ENCODE data around the gene ABCD2.
"Not testable (repeated sequence)": the region's sequence is repeated elsewhere in the genome, so short reads cannot be mapped to it uniquely, and the experiment has no call there.

GRCh38 chr12:39522167-39522566 lies 97.4 kb downstream of the ABCD2 start:
- not testable (repeated sequence) for TF ChIP-seq FOS (IDR thresholded peaks at IDR 0.05; ENCODE audit: borderline replicate concordance, insufficient read depth, low read length); CTCF (IDR thresholded peaks at IDR 0.05; ENCODE audit: extremely low read depth in 1 of 2, insufficient read depth in 1 of 2, low read depth in 1 of 2, low read length in 2 of 2); POLR2A (IDR thresholded peaks at IDR 0.05; ENCODE audit: low read depth, low read length); GATA2 (IDR thresholded peaks at IDR 0.05; ENCODE audit: insufficient read depth, insufficient read length, low read depth, low read length)
